ENCODE data around the gene SDCCAG8. TPM values are rescaled to one million over a fixed set of nuclear protein-coding genes. Genes with fewer than 3 reads are reported as not detected.

The SDCCAG8 gene
- total and polyA plus RNA-seq, 2 of the 8 experiments (the other 6 are each of a cell fraction or from before 2014, with no cell fraction given) = 15.6 to 21.0 TPM

DNA sequence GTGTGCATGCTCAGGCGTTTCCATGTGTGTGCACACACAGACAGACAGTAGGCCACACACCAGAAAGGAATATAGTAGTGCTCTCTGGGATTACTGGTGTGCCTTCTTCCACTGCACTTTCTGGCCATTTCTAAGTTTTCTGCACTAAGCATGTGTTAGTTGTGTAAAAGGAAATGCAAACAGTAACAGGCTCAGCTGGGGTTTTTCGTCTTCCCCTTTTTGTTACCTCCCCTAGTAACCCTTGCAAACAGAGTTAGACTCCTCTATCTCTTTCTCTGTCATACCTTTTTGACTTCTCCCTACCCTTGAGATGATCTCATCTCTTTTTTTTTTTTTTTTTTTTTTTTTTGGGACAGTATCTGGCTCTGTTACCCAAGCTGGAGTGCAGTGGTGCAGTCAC lies 196.3 kb downstream of the SDCCAG8 start:
- Histone ChIP-seq H2BK15ac (ENCODE audit: low read length) (no peak overlapping the region), H3K23me2 (ENCODE audit: low read depth, low read length) (no peaks in the 10 kb centered on the region), H4K91ac (replicated peaks; ENCODE audit: insufficient read length, low read length) (no peak overlapping the region), H4K8ac (ENCODE audit: extremely low read depth, insufficient read depth, low read length) (no peak overlapping the region), H3K4me2 (ENCODE audit: insufficient read depth in 1 of 2, low read depth in 2 of 2, low read length in 2 of 2) (no peak overlapping the region), H3K4me1 (replicated peaks in 1 of 4; ENCODE audit: control insufficient read depth in 3 of 4, insufficient read depth in 4 of 4, low read length in 3 of 4) (peaks cover 0 to 4% (median under 1%) of the 10 kb centered on the region in 4 experiments; a peak in 3 of 7 replicates), H3K27me3 (replicated peaks in 1 of 4; ENCODE audit: control insufficient read depth in 3 of 4, extremely low read depth in 1 of 4, insufficient read depth in 3 of 4, low read length in 3 of 4) (no peaks in the 10 kb centered on the region), H3K18ac (ENCODE audit: extremely low read depth, low read length) (no peak overlapping the region), H2AK5ac (ENCODE audit: low read depth, low read length) (no peak overlapping the region), H3K79me1 (ENCODE audit: low read depth, low read length) (no peaks in the 10 kb centered on the region), H3K79me2 (ENCODE audit: control insufficient read depth in 1 of 2, insufficient read depth in 2 of 2, low read length in 2 of 2) (no peaks in the 10 kb centered on the region), H2AFZ (ENCODE audit: low read length) (no peak overlapping the region), H3K9ac (replicated peaks in 1 of 4; ENCODE audit: extremely low read depth in 1 of 4, low read depth in 3 of 4, low read length in 3 of 4) (no peak overlapping the region), H3K14ac (ENCODE audit: insufficient read length) (no peak overlapping the region), H3K23ac (ENCODE audit: insufficient read length) (no peak overlapping the region), H3K4ac (replicated peaks; ENCODE audit: insufficient read length, low read depth, low read length) (no peak overlapping the region), H2BK5ac (ENCODE audit: low read depth, low read length) (no peak overlapping the region), H3K56ac (replicated peaks; ENCODE audit: insufficient read length, low read depth, low read length) (no peak overlapping the region), H4K5ac (ENCODE audit: insufficient read length, low read depth, low read length) (no peak overlapping the region), H2BK20ac (ENCODE audit: low read length) (no peak overlapping the region), H4K20me1 (replicated peaks in 1 of 2; ENCODE audit: control insufficient read depth in 1 of 2, insufficient read depth in 2 of 2, low read length in 2 of 2) (no peaks in the 10 kb centered on the region), H3K27ac (ENCODE audit: low read depth, low read length) (no peak overlapping the region), H3K36me3 (ENCODE audit: control insufficient read depth in 2 of 4, insufficient read depth in 4 of 4, low read length in 3 of 4) (no peaks in the 10 kb centered on the region), H3K9me3 (ENCODE audit: insufficient read depth in 2 of 2, low read depth in 1 of 2, low read length in 1 of 2) (no peaks in the 10 kb centered on the region), H2BK12ac (ENCODE audit: low read depth, low read length) (no peak overlapping the region), H3K4me3 (ENCODE audit: extremely low read depth in 1 of 4, insufficient read depth in 2 of 4, low read depth in 3 of 4, low read length in 4 of 4) (no peak overlapping the region), H2BK120ac (replicated peaks; ENCODE audit: low read depth, low read length) (no peak overlapping the region)
- ChIA-PET POLR2A (ENCODE audit: partially characterized antibody) (interaction anchor here (0.7 kb wide), 1 partner anchor 91 kb away, joined by 3 read pairs; no protein-coding TSS in a partner anchor), CTCF (ENCODE audit: partially characterized antibody) (interaction anchor here (0.6 to 1.3 kb wide), 2 partner anchors 8 to 147 kb away, joined by 3 read pairs; no protein-coding TSS in a partner anchor)
- FAIRE-seq (no peak), DNase-seq (ENCODE audit: low read depth in 1 of 2, low spot score in 2 of 2) (no peak)
- TF ChIP-seq CHD1 (IDR thresholded peaks at IDR 0.05; ENCODE audit: low read depth, low read length) = no peak
- no peak for TF ChIP-seq MAFK (IDR thresholded peaks at IDR 0.05; ENCODE audit: low read depth, low read length)
- TF ChIP-seq TBP (IDR thresholded peaks at IDR 0.05; ENCODE audit: low read depth, low read length) = no peak
- TF ChIP-seq SP1 (IDR thresholded peaks at IDR 0.05; ENCODE audit: low read depth, low read length) = no peak
- TF ChIP-seq SP2 (IDR thresholded peaks at IDR 0.05; ENCODE audit: low read length) = no peak
- no peak for TF ChIP-seq SAP30 (IDR thresholded peaks at IDR 0.05; ENCODE audit: insufficient read depth, insufficient replicate concordance, low read length)
- no peak for TF ChIP-seq MAX (IDR thresholded peaks at IDR 0.05)
- TF ChIP-seq BRCA1 (IDR thresholded peaks at IDR 0.05; ENCODE audit: low read depth, low read length) = no peak
- no peak for TF ChIP-seq RAD21 (IDR thresholded peaks at IDR 0.05 in 1 of 2, conservative IDR thresholded peaks at IDR 0.05 in 1 of 2; ENCODE audit: low read depth in 2 of 2, low read length in 2 of 2)
- no peak for TF ChIP-seq SRF (IDR thresholded peaks at IDR 0.05; ENCODE audit: low read depth, low read length)
- TF ChIP-seq SP4 (IDR thresholded peaks at IDR 0.05; ENCODE audit: low read length) = no peak
- no peak for TF ChIP-seq ATF2 (IDR thresholded peaks at IDR 0.05; ENCODE audit: low read length)
- WGBS, 2 experiments (ENCODE audit: extremely low coverage in 1 of 2, insufficient coverage in 1 of 2, insufficient read length in 1 of 2, insufficient replicate concordance in 2 of 2, low coverage in 1 of 2, low lambda C conversion rate in 2 of 2, missing lambda C conversion rate in 1 of 2) = 83% methylated on average over 2 of the region's 2 CpGs; no CpG with 5 or more reads in 1 of the 2 experiments

Data from H1 (cell line).